Loucy (cell line): ENCODE data around the gene TDP1.

ENCODE experiments used
- CTCF ChIP-seq: fragments of 200-600 bp; sonication (generic); conservative IDR thresholded peaks from 2 replicates; pipeline ENCODE4 v1.5.1; 2014; ENCODE audit warnings: mild to moderate bottlenecking, antibody characterized with exemption, low read length
- EZH2phosphoT487 ChIP-seq: fragments of 200-600 bp; IDR thresholded peaks from 2 replicates; pipeline ENCODE4 v1.6.1; 2018; ENCODE audit warnings: antibody characterized with exemption, mild to moderate bottlenecking, moderate library complexity, borderline replicate concordance

GRCh38 chr14:89922031-89922907, 33.5 kb upstream of the TDP1 start:
- TF ChIP-seq CTCF (no peak), EZH2phosphoT487 (no peak)
